AG08396 (cell line): ENCODE results near the gene FOXJ2.
"Not testable (repeated sequence)": the region's sequence is repeated elsewhere in the genome, so short reads cannot be mapped to it uniquely, and the experiment has no call there.

Source experiments
- DNase-seq: peaks from one replicate; pipeline ENCODE4 v3.0.0; 2012; ENCODE audit warnings: low spot score, mixed read lengths

The FOXJ2 gene

DNA sequence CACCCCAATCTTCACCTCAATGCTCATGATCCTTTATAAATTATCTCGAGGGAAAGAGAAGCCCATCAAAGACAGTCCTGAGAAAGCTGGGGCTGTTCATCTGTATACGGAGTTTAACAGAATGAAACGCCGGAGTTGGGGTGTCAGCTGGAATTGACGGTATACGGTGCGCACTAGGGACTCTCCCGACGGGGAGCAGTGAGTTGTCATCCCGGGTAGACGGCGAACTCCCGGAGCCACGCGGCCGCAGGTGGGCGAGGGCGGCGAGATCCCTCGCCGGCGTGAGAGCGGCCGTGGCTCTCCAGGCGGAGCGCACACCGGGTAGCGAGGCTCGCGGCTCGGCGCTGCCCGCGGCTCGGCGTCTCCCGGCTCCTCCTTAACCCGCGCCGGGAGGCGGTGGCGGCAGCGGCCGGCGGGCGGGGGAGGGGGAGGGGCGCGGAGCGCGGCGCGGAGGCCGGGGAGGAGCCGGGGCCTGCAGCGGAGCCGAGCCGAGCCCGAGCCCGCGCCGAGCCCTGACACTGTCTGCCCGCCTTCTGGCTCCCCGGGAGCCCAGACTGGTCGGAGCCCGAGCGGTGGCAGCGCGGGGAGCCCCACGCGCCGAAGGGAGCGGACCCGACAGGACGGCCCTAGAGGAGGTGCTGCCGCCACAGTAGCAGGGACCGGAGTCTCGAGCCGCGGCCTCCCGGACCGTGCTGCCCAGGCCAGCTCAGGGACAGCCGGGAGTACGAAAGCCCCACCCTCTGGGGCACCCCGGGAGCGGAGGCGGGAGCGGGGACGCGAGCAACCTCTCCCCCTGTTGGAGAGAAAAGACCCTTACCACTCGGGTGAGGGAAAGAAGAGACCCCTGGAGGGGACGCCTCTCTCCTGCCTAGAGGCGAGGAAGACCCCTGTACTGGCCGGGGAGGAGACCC lies at the start of gene FOXJ2:
TSS of gene FOXJ2 (plus strand) at position 475 of the 911 bp plus-strand sequence. CDS start 7,117 bp downstream, outside the sequence.
- DNase-seq: peak; percentile 90

DNA sequence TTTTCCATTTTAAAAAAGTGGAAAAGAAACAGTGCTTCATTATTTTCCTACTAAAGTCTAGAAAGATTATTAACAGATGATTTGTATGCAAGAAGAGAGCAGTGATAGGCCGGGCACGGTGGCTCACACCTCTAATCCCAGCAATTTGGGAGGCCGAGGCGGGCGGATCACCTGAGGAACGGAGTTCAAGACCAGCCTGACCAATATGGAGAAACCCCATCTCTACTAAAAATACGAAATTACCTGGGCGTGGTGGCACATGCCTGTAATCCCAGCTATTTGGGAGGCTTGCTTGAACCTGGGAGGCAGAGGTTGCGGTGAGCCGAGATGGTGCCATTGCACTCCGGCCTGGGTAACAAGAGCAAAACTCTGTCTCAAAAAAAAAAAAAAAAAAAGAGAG lies 49.5 kb upstream of the FOXJ2 start:
- DNase-seq: not testable (repeated sequence)

DNA sequence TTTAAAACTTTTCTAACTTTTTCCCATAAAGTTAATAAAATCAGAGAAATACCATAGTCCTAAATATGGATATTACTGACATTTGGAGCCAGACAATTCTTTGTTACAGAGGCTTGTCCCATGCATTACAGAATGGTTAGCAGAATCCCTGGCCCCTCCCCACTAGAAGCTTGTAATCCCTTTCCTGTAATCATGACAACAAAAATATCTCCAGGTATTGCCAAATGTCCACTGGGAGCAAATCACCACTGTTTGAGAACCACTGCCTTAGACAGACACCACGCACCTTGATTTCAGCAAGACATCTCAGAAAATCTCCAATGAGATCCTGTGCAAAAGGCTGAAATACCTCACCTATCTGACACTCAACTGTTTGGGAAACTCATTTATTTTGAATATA lies 49.1 kb upstream of the FOXJ2 start:
- not testable (repeated sequence) for DNase-seq

DNA sequence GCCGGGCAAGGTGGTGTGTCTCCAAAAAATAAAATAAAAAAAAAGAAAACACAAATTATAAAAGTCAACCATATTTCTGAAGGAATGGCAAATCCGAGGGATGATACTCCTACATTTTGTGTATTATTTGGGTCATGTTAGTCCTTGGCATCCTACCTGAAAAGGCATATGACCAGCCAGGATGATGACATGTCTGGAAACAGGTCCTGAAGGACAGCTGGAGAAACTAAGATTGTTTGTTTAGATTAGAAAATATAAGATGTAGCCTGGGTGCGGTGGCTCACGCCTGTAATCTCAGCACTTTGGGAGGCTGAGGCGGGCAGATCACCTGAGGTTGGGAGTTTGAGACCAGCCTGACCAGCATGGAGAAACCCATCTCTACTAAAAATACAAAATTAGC lies 47.6 kb upstream of the FOXJ2 start:
- DNase-seq: no peak

DNA sequence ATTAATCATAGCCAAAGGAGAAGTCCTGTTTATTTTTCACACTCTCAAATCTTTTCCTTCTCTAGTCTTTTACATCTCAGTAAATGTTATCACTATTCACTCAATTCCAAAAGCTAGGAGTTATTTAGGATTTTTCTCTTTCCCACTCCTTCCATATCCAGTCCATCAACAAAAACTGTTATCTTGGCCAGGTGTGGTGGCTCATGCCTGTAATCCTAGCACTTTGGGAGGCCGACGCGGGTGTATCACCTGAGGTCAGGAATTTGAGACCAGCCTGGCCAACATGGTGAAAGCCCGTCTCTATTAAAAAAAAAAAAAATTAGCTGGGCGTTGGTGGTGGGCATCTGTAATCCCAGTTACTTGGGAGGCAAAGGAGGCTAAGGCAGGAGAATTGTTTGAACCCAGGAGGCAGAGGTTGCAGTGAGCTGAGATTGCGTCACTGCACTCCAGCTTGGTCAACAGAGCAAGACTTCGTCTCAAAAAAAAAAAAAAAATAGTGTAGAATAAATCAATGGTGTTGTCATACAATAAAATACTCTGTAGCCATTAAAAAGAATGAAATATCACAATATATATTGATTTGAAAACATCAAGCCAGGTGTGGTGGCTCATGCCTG lies 46.6 kb upstream of the FOXJ2 start:
- DNase-seq: no peak

DNA sequence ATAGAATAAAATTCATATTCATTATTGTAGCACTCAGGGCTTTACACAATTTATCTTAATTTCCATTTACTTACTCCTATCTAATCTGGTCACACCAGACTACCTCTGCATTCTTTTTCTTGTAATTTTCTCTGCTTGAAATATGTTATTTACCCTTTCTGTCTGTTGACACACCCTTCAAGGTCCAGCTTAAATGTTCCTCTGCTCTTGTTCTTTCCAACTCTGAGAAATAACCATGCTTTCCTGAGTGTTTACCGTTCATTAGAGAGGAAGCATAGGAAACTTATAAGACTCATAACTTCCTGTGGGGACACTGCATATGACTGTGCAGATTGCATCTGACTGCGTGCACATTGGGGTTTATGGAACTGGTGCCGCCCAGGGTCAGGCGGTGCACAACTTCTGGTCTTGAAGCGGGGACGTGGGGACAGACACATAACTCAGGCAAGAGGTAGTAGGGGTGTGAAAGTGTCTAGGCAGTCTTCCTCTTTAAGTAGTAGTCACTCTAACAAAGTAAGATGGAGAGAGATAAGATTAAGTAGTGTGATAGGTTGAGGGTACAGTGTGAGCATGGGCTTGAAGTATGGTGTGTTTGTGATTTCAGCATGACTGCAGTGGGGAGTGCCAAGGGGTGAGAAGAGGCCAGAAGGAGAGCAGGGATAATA lies 42.6 kb upstream of the FOXJ2 start:
- no peak for DNase-seq

DNA sequence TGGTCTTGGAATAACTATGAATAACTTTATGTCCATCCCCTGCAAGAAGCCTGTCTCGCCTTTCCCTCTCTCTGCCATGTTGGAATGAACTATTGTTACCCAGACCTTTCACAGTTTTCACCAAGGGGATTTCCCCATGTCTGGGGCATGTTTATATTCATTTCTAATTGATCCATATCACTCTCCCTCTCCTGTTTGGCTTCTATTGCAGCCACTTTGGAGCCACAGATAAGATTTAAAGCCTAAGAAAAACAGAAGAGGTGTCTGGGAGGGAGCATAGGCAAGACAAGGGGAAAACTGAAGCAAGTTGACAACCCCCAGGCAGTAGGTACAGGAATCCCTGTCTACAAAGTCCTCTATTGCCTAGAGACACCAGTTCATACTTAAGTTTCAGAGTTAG lies 41.0 kb upstream of the FOXJ2 start:
- DNase-seq: no peak

DNA sequence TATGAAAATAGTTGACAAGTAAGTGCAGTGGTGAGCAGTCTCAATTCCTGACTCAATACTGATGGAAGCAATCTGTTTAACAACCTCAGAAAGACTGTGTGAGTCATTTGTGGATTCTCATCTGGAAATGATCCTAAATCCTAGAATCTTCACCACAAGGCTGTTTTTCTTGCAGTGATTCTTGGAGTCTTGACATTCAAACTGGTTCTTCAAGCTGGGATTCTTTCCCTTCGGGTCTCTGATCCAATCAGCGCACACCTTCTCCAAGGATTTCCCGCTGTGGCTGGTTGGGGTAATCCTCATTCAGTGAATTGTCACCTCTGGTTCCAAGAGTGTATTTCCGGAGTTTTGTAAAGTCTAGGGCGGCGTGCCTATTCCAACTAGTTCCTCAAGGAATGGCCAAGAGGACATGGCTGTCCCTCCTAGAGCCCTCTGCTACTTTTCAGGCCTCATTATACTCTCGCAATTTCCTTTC lies 37.7 kb upstream of the FOXJ2 start:
- DNase-seq: peak; percentile 70

DNA sequence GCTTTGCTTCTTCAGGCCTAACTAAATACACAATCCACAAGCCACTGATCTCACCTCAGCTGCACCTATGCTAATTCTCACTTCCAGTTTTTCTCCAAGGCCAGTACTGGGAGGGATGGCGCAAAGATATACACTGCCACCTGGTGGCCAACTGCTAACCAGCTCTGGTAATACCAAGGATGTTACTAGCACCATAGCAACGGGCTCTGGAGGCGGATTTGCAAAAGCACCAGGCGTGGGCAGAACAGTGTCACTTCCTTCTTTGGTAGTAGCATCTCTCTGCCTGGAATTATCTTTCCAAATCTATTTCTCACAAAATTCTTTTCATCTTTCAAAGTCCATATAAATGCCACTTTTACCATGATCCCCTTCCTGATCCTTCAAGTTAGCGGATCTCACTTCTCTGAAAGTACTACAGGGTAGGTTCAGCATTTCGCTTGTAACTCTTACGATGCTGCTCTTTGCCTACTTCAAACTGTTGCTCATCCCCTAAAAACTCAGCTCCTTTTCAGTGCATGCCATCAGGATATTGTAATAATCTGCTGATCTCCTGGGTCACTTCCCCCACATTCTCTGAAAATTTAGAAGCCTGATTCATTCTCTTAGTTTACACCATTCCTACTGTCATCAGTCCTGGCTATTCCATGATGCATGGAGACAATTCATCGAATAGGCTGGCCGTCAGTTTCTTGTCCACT lies 37.1 kb upstream of the FOXJ2 start:
- peak; percentile 59 for DNase-seq

DNA sequence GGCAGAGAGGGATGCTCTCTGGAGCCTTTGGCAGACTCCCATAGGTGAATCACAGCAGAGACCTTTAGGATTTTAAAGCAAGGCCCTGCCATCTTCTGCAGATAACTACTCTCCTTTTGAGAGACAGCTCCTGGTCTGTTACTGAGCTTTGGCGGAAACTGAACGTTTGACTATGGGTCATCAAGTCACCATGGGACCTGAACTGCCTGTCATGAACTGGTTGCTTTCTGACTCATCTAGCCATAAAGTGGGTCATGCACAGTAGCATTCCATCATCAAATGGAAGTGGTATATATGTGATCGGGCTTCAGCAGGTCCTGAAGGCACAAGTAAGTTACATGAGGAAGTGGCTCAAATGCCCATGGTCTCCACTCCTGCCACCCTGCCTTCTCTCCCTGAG lies 31.7 kb upstream of the FOXJ2 start:
- not testable (repeated sequence) for DNase-seq

DNA sequence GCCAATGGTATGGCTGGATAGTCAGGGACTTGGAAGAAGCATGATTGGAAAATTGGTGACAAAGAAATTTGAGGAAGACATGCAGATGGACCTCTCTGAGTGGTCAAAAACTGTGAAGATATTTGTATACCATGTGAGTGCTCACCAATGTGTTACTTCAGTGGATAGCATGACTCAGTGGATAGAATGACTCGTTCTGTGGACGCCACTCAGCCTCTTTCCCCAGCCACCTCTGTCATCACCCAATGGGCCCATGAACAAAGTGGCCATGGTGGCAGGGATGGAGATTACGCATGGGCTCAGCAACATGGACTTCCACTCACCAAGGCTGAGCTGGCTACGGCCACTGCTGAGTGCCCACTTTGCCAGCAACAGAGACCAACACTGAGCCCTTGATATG lies 31.0 kb upstream of the FOXJ2 start:
- DNase-seq: not testable (repeated sequence)

DNA sequence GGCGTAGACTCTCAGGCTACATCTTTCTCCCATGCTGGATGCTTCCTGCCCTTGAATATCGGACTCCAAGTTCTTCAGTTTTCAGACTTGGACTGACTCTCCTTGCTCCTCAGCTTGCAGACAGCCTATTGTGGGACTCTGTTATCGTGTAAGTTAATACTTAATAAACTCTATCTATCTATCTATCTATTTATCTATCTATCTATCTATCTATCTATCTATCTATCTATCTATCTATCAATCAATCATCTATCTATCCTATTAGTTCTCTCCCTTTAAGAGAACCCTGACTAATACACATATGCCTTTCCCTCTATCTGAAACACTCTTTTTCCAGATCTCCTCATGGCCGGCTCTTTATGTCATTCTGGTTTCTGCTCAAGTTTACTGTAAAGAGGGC lies 27.6 kb upstream of the FOXJ2 start:
- DNase-seq: not testable (repeated sequence)

DNA sequence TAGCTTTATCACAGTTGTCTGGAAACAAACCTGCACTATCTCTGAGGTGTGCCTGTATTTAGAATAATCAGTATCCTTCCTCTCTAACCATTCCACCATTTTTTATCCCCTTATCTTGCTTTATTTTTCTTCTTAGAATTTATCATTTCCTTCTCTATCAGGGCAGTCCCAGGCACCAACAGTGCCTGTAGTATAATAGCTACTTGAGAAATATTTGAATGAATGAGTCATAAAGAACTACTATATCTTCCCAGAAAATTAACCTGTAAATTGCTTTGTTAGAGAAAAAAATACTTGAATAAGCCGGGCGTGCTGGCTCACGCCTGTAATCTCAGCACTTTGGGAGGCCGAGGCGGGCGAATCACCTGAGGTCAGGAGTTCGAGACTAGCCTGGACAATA lies 21.2 kb upstream of the FOXJ2 start:
- no peak for DNase-seq

DNA sequence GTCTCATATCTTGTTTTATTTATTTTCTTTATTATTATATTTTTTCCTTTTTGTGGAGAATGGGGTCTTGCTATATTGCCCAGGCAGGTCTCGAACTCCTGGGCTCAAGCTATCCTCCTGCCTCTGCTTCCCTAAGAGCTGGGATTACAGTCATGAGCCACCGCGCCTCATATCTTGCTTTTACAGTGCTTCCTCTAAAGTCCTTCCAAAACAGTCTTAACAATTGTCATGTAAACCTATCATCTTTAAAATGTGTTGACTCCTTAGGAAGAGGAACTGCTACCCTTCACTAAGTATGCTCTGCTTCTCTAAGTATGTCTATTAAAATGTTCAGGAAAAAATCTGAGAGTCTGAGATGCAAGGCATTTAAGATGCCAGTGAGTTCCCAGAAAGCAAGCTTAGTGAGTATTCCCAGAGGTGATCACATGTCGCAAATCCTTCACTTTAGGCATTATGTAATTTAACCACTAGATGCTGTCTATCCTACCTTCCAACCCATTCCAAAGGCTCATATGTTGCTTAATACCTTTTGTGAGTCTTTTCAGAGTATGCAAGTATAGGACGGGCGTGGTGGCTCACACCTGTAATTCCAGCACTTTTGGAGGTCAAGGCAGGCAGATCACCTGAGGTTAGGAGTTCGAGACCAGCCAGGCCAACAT lies 19.7 kb upstream of the FOXJ2 start:
- DNase-seq: no peak

DNA sequence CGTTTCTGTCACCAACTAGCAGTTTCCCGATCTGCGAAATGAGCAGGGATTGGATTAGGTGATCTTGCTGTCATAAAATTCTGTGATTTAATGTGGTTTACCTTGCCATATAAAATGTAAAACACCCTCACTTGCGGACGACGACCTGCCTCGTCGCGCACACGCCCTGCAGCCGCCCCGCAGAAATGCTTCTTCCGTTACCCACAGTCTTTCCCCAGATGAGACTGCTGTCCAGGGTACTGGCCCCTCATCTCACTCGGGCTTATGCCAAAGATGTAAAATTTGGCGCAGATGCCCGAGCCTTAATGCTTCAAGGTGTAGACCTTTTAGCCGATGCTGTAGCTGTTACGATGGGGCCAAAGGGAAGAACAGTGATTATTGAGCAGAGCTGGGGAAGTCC lies 17.7 kb upstream of the FOXJ2 start:
- DNase-seq: no peak

DNA sequence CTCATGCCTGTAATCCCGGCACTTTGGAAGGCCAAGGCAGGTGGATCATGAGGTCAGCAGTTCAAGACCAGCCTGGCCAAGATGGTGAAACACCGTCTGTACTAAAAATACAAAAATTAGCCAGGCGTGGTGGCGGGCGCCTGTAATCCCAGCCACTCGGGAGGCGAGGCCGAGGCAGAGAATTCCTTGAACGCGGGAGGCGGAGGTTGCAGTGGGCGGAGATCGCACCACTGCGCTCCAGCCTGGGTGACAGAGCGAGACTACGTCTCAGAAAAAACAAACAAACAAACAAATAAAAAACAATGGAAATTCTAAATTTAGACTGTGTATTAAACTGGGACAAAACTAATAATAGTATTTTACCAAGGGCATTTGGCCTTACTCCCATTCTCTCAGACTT lies 14.3 kb upstream of the FOXJ2 start:
- DNase-seq: not testable (repeated sequence)

DNA sequence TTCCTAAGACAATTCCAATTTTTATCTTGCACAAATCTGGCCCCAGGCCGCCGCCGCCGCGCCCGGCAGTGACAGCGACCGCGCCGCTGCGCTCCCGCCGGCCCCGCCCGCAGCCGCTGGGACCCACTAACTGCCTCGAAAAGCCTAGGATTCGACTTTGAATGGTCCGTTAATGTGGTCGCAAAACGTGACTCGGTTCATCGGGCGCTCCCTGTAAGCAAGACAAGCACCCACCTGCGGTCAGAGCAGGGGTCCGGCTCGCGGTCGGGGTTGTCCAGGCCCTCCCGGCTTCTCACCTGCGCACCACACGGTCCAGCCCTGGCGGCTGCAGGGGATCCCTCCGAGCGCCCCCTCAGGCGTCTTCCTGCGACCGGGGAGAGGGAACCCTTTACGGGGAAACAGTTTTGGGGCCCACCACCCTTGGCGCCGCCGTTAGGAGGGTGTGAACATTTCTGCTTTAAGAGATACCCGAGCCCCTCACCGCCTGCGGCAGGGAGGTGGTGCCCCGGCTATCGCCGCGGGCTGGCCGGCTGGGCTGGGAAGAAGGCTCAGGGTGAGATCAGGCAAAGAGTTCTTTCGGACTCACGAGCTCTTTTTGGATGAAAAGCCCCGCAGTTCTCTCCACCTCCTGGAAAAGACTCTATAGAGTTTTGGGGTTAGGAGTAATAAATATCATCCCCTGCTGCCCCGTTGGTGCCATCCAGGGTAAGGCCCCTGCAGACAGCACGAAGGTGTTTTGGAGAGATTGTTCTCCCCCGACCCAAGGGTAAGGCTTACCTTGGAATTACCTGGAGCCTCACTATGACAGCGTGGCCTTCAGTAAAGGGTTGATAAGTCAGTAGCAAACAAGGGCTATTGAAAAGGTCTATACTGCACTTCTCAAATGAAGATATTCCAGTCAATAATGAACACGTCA lies 13.6 kb upstream of the FOXJ2 start:
- no peak for DNase-seq

DNA sequence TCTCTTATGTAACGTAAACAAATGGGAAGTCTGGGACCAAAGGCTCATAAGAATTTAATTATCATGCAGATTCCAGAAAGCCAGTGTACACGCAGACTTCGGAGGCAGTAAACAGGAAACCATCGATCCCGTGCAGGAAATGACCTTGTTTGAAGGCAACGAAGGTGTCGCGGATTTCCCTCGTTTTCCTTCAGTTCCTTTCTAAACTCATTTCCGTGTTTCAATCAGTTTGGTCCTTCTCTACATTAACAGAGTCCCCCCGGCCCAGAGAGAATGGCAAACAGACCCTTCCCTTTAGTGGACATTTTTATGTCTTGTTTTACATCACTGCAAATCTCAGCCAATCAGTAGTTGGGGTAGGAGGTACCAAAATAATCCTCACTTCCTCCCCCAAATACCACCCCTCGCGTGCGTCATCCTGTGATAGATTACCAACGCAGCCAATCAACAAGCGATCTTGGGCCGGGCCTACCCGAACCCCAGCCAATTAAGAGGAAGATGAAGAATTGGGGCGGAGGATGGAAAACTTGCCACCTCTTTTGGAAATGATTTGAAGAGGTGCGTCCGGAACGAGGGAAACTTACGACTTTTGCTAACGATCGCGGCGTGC lies 6.1 kb upstream of the FOXJ2 start:
- DNase-seq: peak; percentile 99

DNA sequence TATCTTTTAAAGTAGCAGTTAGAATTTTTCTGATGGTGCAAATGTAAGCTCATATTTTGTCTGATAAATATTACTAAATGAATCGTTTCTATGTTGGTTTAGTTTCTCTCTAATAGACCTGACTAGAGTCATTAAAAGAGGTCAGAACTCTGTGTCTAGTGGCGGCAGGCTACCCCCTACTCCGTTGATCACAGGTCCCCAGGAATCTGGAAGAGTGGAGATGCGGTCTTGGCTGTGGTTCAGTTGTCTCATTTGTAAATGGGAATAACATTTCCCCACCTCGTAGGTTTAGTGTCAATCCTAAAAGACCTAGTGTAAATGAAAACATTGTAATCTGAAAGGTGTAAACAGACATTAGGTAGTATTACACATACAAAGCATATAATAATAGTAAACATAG lies 4.7 kb upstream of the FOXJ2 start:
- DNase-seq: no peak

DNA sequence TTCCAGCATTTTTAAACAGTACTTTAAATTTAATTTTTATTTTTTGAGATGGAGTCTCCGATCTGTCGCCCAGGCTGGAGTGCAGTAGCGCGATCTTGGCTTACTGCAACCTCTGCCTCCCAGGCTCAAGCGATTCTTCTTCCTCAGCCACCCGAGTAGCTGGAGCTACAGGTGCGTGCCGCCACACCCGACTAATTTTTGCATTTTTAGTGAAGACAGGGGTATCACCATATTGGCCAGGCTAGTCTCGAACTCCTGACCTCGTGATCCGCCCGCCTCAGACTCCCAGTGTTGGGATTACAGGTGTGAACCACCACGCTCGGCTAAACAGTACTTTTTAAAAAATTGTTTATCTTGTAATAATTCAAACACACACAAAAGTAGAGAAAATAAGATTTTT lies 4.2 kb upstream of the FOXJ2 start:
- no peak for DNase-seq
